Mammary microvascular endothelial cell (primary cell): Measurements from ENCODE around the gene TRIM3. TPM values are rescaled to one million over a fixed set of nuclear protein-coding genes. Genes with fewer than 3 reads are reported as not detected.

Source experiments
- total RNA-seq: library from RNA; depleted of rRNA; stranded (reverse); fragments of >200 nt; gene quantifications from 2 replicates; pipeline ENCODE4 v1.2.3, GENCODE V29; 2015

TRIM3 gene
- total RNA-seq = 14.1 and 18.9 TPM in 2 replicates

GRCh38 chr11:6473451-6474412 is at the start of gene TRIM3:
Gene TRIM3 (minus strand): TSS chr11:6473941. CDS start chr11:6465695, 8,246 bp downstream.

GRCh38 chr11:6497069-6497839 is 23.5 kb upstream of the TRIM3 start, which contains the start of gene DNHD1:
Gene DNHD1 (plus strand): TSS chr11:6497280. CDS start chr11:6498216, 936 bp downstream.

GRCh38 chr11:6481012-6481923 is 7.5 kb upstream of the TRIM3 start, which contains the start of the genes ARFIP2 and TIMM10B:
Gene ARFIP2 (minus strand): TSS chr11:6481331. CDS start chr11:6480421, 910 bp downstream.
Gene TIMM10B (plus strand): TSS chr11:6481501. CDS start chr11:6481517, 16 bp downstream.

GRCh38 chr11:6440906-6441358 is 32.8 kb downstream of the TRIM3 start, which contains the start of gene HPX:
Gene HPX (minus strand): TSS chr11:6440987. CDS start chr11:6440963, 24 bp downstream.

GRCh38 chr11:6419009-6419631 is 54.6 kb downstream of the TRIM3 start, which contains the start of gene APBB1:
Gene APBB1 (minus strand): TSS chr11:6419094. CDS start chr11:6411347, 7,747 bp downstream.

Other genes starting within 250 kb of the TRIM3 start
- gene FHIP1B, start 239.3 kb downstream of the TRIM3 start, total RNA-seq = 11.1 and 11.3 TPM in 2 replicates
- gene CNGA4, start 234.9 kb downstream of the TRIM3 start, total RNA-seq = not detected in 2 replicates
- gene CCKBR, start 214.1 kb downstream of the TRIM3 start, total RNA-seq = not detected in 2 replicates
- 582 and 692 TPM in 2 replicates for gene CAVIN3, start 153.4 kb downstream of the TRIM3 start, total RNA-seq
- 49.5 and 55.6 TPM in 2 replicates for gene SMPD1, start 83.5 kb downstream of the TRIM3 start, total RNA-seq
- gene APBB1, start 54.8 kb downstream of the TRIM3 start, total RNA-seq = 34.8 and 38.8 TPM in 2 replicates
- gene HPX, start 33.0 kb downstream of the TRIM3 start, total RNA-seq = 0.27 TPM in 1 of 2 replicates, not detected in the other
- gene ARFIP2, start 7.4 kb upstream of the TRIM3 start, total RNA-seq = 33.8 and 38.9 TPM in 2 replicates
- 20.7 and 28.3 TPM in 2 replicates for gene TIMM10B, start 7.6 kb upstream of the TRIM3 start, total RNA-seq
- 0.47 and 2.3 TPM in 2 replicates for gene DNHD1, start 23.3 kb upstream of the TRIM3 start, total RNA-seq
- 17.4 and 19.6 TPM in 2 replicates for gene RRP8, start 129.7 kb upstream of the TRIM3 start, total RNA-seq
- gene ILK, start 129.8 kb upstream of the TRIM3 start, total RNA-seq = 179 and 196 TPM in 2 replicates
- 37.4 and 42.3 TPM in 2 replicates for gene TAF10, start 138.3 kb upstream of the TRIM3 start, total RNA-seq
- 51.3 and 99.0 TPM in 2 replicates for gene TPP1, start 145.5 kb upstream of the TRIM3 start, total RNA-seq
- 22.5 and 23.9 TPM in 2 replicates for gene DCHS1, start 181.9 kb upstream of the TRIM3 start, total RNA-seq
- gene MRPL17, start 209.4 kb upstream of the TRIM3 start, total RNA-seq = 99.3 and 103 TPM in 2 replicates